ENCODE data around the gene TNS4.

TNS4 gene

DNA sequence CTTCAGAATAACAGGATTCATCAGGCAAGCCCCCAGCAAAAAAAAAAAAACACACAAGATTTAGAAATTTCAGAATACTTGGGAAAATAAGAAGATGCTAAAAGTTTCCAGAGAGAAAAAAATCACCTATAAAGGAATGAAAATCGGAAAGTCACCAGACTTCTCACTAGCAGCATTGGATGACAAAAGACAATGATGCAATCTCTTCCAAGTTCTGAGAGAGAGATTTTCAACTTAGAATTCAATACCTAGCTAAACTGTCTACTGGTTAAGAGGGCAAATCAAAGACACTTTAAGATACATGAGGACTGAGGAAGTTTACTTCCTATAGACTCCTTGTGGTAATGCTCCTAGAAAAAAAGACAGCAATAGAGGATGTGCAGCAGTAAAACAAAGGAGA, 23.9 kb upstream of the TNS4 start:
- no peak for TF ChIP-seq Cebpa-rat (IDR thresholded peaks at IDR 0.05)
- no peak overlapping the region for H3K4me2 ChIP-seq
- no peaks in the 10 kb centered on the region for H4K20me1 ChIP-seq
- no peak overlapping the region for H3K27ac ChIP-seq
- no peak overlapping the region for H3K4me3 ChIP-seq
- peaks cover 65% of the 10 kb centered on the region for H3K36me3 ChIP-seq
- H3K27me3 ChIP-seq = no peaks in the 10 kb centered on the region
- peaks cover 45% of the 10 kb centered on the region for H3K9me3 ChIP-seq
- no peak overlapping the region for H3K9ac ChIP-seq
- peaks cover 28% of the 10 kb centered on the region for H3K4me1 ChIP-seq

- Histone ChIP-seq H3K4me2 (no peak overlapping the region), H3K4me1 (peaks cover 34% of the 10 kb centered on the region), H3K4me3 (no peak overlapping the region), H4K20me1 (no peaks in the 10 kb centered on the region), H3K27ac (no peak overlapping the region), H3K9ac (no peak overlapping the region), H3K9me3 (peaks cover 45% of the 10 kb centered on the region), H3K27me3 (no peaks in the 10 kb centered on the region), H3K36me3 (peaks cover 65% of the 10 kb centered on the region)
- no peak for TF ChIP-seq Cebpa-rat (IDR thresholded peaks at IDR 0.05)
These were observed 23.0 kb upstream of the TNS4 start for GRCh38 chr17:40524243-40524965.

- Histone ChIP-seq H3K9ac (no peak overlapping the region), H3K27me3 (no peaks in the 10 kb centered on the region), H3K4me2 (no peak overlapping the region), H3K4me3 (peak overlapping the region; percentile 3; the same call in 1 of the 2 replicates), H3K36me3 (peaks cover 65% of the 10 kb centered on the region), H3K4me1 (peaks cover 49% of the 10 kb centered on the region), H3K9me3 (peaks cover 45% of the 10 kb centered on the region), H4K20me1 (no peaks in the 10 kb centered on the region), H3K27ac (no peak overlapping the region)
- no peak for TF ChIP-seq Cebpa-rat (IDR thresholded peaks at IDR 0.05)
These were observed 21.5 kb upstream of the TNS4 start for GRCh38 chr17:40522961-40523310.

- no peaks in the 10 kb centered on the region for H4K20me1 ChIP-seq
- H3K4me3 ChIP-seq = no peak overlapping the region
- peaks cover 54% of the 10 kb centered on the region for H3K4me1 ChIP-seq
- H3K9me3 ChIP-seq = peaks cover 45% of the 10 kb centered on the region
- peaks cover 65% of the 10 kb centered on the region for H3K36me3 ChIP-seq
- H3K4me2 ChIP-seq = peak overlapping the region; percentile 93; the same call in 1 of the 2 replicates
- no peak for TF ChIP-seq Cebpa-rat (IDR thresholded peaks at IDR 0.05)
- H3K9ac ChIP-seq = no peak overlapping the region; the same call in 1 of the 2 replicates
- no peaks in the 10 kb centered on the region for H3K27me3 ChIP-seq
- H3K27ac ChIP-seq = peak overlapping the region; percentile 96; the same call in 1 of the 2 replicates
These were observed 21.0 kb upstream of the TNS4 start for GRCh38 chr17:40522250-40522960.

GRCh38 chr17:40520991-40521453, 19.6 kb upstream of the TNS4 start:
- Histone ChIP-seq H3K4me3 (peak overlapping the region; percentile 71), H3K4me2 (peak overlapping the region; percentile 93), H3K27me3 (no peaks in the 10 kb centered on the region), H3K9me3 (peaks cover 45% of the 10 kb centered on the region), H3K4me1 (peaks cover 66% of the 10 kb centered on the region), H3K27ac (peak overlapping the region; percentile 96), H4K20me1 (no peaks in the 10 kb centered on the region), H3K36me3 (peaks cover 56% of the 10 kb centered on the region), H3K9ac (peak overlapping the region; percentile 40; the same call in 1 of the 2 replicates)
- TF ChIP-seq Cebpa-rat (IDR thresholded peaks at IDR 0.05) = no peak

GRCh38 chr17:40519089-40519775, 17.8 kb upstream of the TNS4 start:
- Histone ChIP-seq H3K4me2 (peak overlapping the region; percentile 93), H3K4me3 (peak overlapping the region; percentile 71), H3K36me3 (peaks cover 38% of the 10 kb centered on the region), H4K20me1 (no peaks in the 10 kb centered on the region), H3K27me3 (no peaks in the 10 kb centered on the region), H3K27ac (peak overlapping the region; percentile 96), H3K4me1 (peaks cover 84% of the 10 kb centered on the region), H3K9ac (peak overlapping the region; percentile 85), H3K9me3 (peaks cover 30% of the 10 kb centered on the region)
- no peak for TF ChIP-seq Cebpa-rat (IDR thresholded peaks at IDR 0.05)

- no peak for TF ChIP-seq Cebpa-rat (IDR thresholded peaks at IDR 0.05)
These were observed 17.1 kb upstream of the TNS4 start for GRCh38 chr17:40518401-40519088.

DNA sequence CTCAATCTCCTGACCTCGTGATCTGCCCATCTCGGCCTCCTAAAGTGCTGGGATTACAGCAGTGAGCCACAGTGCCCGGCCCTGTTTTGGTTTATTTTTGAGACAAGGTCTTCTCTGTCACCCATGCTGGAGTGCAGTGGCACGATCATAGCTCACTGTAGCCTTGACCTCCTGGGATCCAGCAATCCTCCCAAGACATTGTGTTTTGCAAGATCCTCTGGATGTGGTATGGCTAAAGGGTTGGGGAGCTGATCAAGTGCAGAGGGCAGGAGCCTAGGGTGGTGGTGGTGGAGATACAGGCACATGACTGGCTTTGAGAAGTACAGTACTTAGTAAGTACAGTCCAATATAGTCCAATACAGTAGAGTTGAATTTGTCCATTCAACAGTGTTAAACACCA, 16.6 kb upstream of the TNS4 start:
- Histone ChIP-seq H3K9me3 (peaks cover 18% of the 10 kb centered on the region), H3K36me3 (peaks cover 26% of the 10 kb centered on the region), H3K4me2 (peak overlapping the region; percentile 93), H3K4me3 (peak overlapping the region; percentile 71), H3K27me3 (no peaks in the 10 kb centered on the region), H3K9ac (peak overlapping the region; percentile 85), H4K20me1 (no peaks in the 10 kb centered on the region), H3K27ac (peak overlapping the region; percentile 96), H3K4me1 (peaks cover 97% of the 10 kb centered on the region)
- TF ChIP-seq Cebpa-rat (IDR thresholded peaks at IDR 0.05) = no peak

More at GRCh38 chr17:40518401-40519088, 17.1 kb upstream of the TNS4 start:
- peaks cover 23% of the 10 kb centered on the region for H3K9me3 ChIP-seq
- H3K4me2 ChIP-seq = peak overlapping the region; percentile 93
- peaks cover 91% of the 10 kb centered on the region for H3K4me1 ChIP-seq
- H3K36me3 ChIP-seq = peaks cover 32% of the 10 kb centered on the region
- H3K27me3 ChIP-seq = no peaks in the 10 kb centered on the region
- H4K20me1 ChIP-seq = no peaks in the 10 kb centered on the region
- peak overlapping the region; percentile 85 for H3K9ac ChIP-seq
- H3K4me3 ChIP-seq = peak overlapping the region; percentile 71
- H3K27ac ChIP-seq = peak overlapping the region; percentile 96

- Histone ChIP-seq H3K27me3 (no peaks in the 10 kb centered on the region), H3K9ac (peak overlapping the region; percentile 85), H3K4me3 (peak overlapping the region; percentile 71), H3K4me2 (peak overlapping the region; percentile 93), H3K9me3 (peaks cover 11% of the 10 kb centered on the region), H3K27ac (peak overlapping the region; percentile 96), H4K20me1 (no peaks in the 10 kb centered on the region), H3K36me3 (peaks cover 19% of the 10 kb centered on the region), H3K4me1 (peaks cover 98% of the 10 kb centered on the region)
- TF ChIP-seq Cebpa-rat (IDR thresholded peaks at IDR 0.05) = no peak
These were observed 15.9 kb upstream of the TNS4 start for GRCh38 chr17:40517286-40517662.

All from BLaER1 (cell line).